ENCODE results near the gene FAM111A. TPM values are rescaled to one million over a fixed set of nuclear protein-coding genes. Genes with fewer than 3 reads are reported as not detected.

FAM111A gene
- total RNA-seq, 5 donors from 2014 or later (not counting 1 experiment from before 2014, with no cell fraction given): 75.9 to 90.2 (median 78.9) TPM

DNA sequence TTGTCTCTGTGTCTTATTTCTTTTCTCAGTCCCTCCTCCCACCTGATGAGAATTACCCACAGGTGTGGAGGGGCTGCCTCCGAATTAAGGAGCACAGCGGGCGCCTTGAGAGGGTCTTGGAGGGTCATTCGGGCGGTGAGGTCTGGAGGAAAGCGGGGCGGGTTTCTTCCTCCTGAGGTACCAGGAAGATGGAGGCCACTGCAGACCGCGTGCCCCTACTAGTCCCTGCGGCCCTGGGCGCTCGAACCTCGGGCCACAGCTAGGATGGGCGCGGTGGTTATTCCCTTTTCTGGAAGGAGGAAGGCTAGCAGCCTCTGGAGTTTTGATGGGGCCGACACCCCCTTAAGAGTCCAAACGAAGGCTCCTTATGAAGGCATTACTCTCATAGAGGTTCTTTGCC lies 5.5 kb upstream of the FAM111A start:
- Mint-ChIP-seq H3K27ac (no peak overlapping the region), H3K9me3 (no peaks in the 10 kb centered on the region), H3K27me3 (no peaks in the 10 kb centered on the region), H3K36me3 (peaks cover 38% of the 10 kb centered on the region), H3K4me1 (peaks cover 22 to 26% (median 23%) of the 10 kb centered on the region in 3 donors), H3K4me3 (no peak overlapping the region)
- H3K4me1 ChIP-seq (ENCODE audit: control insufficient read depth in 1 of 2, extremely low read depth in 1 of 2, insufficient read depth in 2 of 2, low read length in 2 of 2): peaks cover 7 to 8% of the 10 kb centered on the region in 2 experiments
- DNase-seq (no peak), ATAC-seq (replicated peaks in 1 of 4) (no peak)
- H3K27ac ChIP-seq (ENCODE audit: low read length): no peak overlapping the region
- no peaks in the 10 kb centered on the region for H3K9me3 ChIP-seq
- 95% methylated on average over 11 of the region's 17 CpGs for WGBS (ENCODE audit: insufficient coverage)
- H3K4me3 ChIP-seq (ENCODE audit: control insufficient read depth in 1 of 2, extremely low read depth in 1 of 2, low read length in 1 of 2): no peak overlapping the region
- peaks cover 0 to 28% of the 10 kb centered on the region in 2 donors for H3K36me3 ChIP-seq (ENCODE audit: control insufficient read depth in 2 of 2, extremely low read depth in 1 of 2, insufficient read depth in 1 of 2, low read length in 1 of 2)
- POLR2A ChIA-PET: no interaction called here
- no peaks in the 10 kb centered on the region for H3K27me3 ChIP-seq (replicated peaks in 1 of 2; ENCODE audit: control insufficient read depth in 2 of 2, extremely low read depth in 1 of 2, insufficient read depth in 2 of 2, low read length in 1 of 2)
- CTCF ChIA-PET: interaction anchor here in 1 of 2 donors (1.0 kb wide), 1 partner anchor 79 kb away, joined by 3 read pairs; no protein-coding TSS in a partner anchor

- CTCF ChIA-PET: no interaction called here
- no peaks in the 10 kb centered on the region for H3K27me3 Mint-ChIP-seq
- H3K36me3 ChIP-seq (ENCODE audit: control insufficient read depth in 2 of 2, extremely low read depth in 1 of 2, insufficient read depth in 1 of 2, low read length in 1 of 2): peaks cover 0 to 18% of the 10 kb centered on the region in 2 donors
- H3K9me3 Mint-ChIP-seq: no peaks in the 10 kb centered on the region
- no peaks in the 10 kb centered on the region for H3K27me3 ChIP-seq (replicated peaks in 1 of 2; ENCODE audit: control insufficient read depth in 2 of 2, extremely low read depth in 1 of 2, insufficient read depth in 2 of 2, low read length in 1 of 2)
- POLR2A ChIA-PET: interaction anchor here in 1 of 2 donors (0.7 kb wide), 1 partner anchor 571 kb away, joined by 3 read pairs; no protein-coding TSS in a partner anchor
- ATAC-seq (replicated peaks in 1 of 4) (no peak), DNase-seq (no peak)
- no peak overlapping the region for H3K4me3 ChIP-seq (ENCODE audit: control insufficient read depth in 1 of 2, extremely low read depth in 1 of 2, low read length in 1 of 2)
- WGBS (ENCODE audit: insufficient coverage): no CpG with 5 or more reads among the region's 2 CpGs
- peaks cover 33 to 38% (median 37%) of the 10 kb centered on the region in 3 donors for H3K4me1 Mint-ChIP-seq
- H3K9me3 ChIP-seq: no peaks in the 10 kb centered on the region
- no peak overlapping the region for H3K27ac ChIP-seq (ENCODE audit: low read length)
- no peak overlapping the region for H3K27ac Mint-ChIP-seq
- H3K4me1 ChIP-seq (ENCODE audit: control insufficient read depth in 1 of 2, extremely low read depth in 1 of 2, insufficient read depth in 2 of 2, low read length in 2 of 2): peaks cover 10 to 15% of the 10 kb centered on the region in 2 experiments
- H3K4me3 Mint-ChIP-seq: no peak overlapping the region
- peaks cover 23% of the 10 kb centered on the region for H3K36me3 Mint-ChIP-seq
Observed at GRCh38 chr11:59138643-59139042, 4.0 kb upstream of the FAM111A start.

DNA sequence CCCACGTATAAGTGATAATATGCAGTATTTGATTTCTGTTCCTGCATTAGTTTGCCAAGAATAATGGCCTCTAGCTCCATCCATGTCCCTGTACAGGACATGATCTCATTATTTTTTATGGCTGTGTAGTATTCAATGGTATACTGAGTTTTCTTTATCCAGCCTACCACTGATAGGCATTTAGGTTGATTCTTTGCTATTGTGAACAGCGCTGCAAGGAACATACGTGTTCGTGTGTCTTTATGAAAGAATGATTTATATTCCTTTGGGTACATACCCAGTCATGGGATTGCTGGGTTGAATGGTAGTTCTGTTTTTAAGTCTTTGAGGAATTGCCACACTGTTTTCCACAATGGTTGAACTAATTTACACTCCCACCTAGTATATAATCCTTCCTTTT lies 1.5 kb upstream of the FAM111A start:
- peaks cover 13% of the 10 kb centered on the region for H3K36me3 Mint-ChIP-seq
- H3K36me3 ChIP-seq (ENCODE audit: control insufficient read depth in 2 of 2, extremely low read depth in 1 of 2, insufficient read depth in 1 of 2, low read length in 1 of 2): peaks cover 0 to 15% of the 10 kb centered on the region in 2 donors
- H3K4me1 ChIP-seq (ENCODE audit: control insufficient read depth in 1 of 2, extremely low read depth in 1 of 2, insufficient read depth in 2 of 2, low read length in 2 of 2): peaks cover 22 to 26% of the 10 kb centered on the region in 2 experiments
- ChIA-PET CTCF (interaction anchor here (1.4 to 2.6 kb wide), 6 partner anchors 12 to 88 kb away, joined by 3 to 9 read pairs (median 6); partner anchors contain the start of gene DTX4 (in 1 of the 2)), POLR2A (interaction anchor here in 1 of 2 donors (0.6 kb wide), 1 partner anchor 41 kb away, joined by 5 read pairs; no protein-coding TSS in a partner anchor)
- WGBS (ENCODE audit: insufficient coverage): no CpG with 5 or more reads among the region's 4 CpGs
- peak overlapping the region; percentile 92 to 95 for H3K27ac Mint-ChIP-seq
- H3K9me3 ChIP-seq: no peaks in the 10 kb centered on the region
- no peaks in the 10 kb centered on the region for H3K9me3 Mint-ChIP-seq
- no peaks in the 10 kb centered on the region for H3K27me3 Mint-ChIP-seq
- DNase-seq (no peak), ATAC-seq (replicated peaks in 1 of 4) (no peak)
- peaks cover 45 to 54% (median 48%) of the 10 kb centered on the region in 3 donors for H3K4me1 Mint-ChIP-seq
- no peaks in the 10 kb centered on the region for H3K27me3 ChIP-seq (replicated peaks in 1 of 2; ENCODE audit: control insufficient read depth in 2 of 2, extremely low read depth in 1 of 2, insufficient read depth in 2 of 2, low read length in 1 of 2)
- peak overlapping the region; percentile 93 to 97 (median 97) for H3K4me3 Mint-ChIP-seq
- no peak overlapping the region for H3K27ac ChIP-seq (ENCODE audit: low read length)
- H3K4me3 ChIP-seq (ENCODE audit: control insufficient read depth in 1 of 2, extremely low read depth in 1 of 2, low read length in 1 of 2): no peak overlapping the region

DNA sequence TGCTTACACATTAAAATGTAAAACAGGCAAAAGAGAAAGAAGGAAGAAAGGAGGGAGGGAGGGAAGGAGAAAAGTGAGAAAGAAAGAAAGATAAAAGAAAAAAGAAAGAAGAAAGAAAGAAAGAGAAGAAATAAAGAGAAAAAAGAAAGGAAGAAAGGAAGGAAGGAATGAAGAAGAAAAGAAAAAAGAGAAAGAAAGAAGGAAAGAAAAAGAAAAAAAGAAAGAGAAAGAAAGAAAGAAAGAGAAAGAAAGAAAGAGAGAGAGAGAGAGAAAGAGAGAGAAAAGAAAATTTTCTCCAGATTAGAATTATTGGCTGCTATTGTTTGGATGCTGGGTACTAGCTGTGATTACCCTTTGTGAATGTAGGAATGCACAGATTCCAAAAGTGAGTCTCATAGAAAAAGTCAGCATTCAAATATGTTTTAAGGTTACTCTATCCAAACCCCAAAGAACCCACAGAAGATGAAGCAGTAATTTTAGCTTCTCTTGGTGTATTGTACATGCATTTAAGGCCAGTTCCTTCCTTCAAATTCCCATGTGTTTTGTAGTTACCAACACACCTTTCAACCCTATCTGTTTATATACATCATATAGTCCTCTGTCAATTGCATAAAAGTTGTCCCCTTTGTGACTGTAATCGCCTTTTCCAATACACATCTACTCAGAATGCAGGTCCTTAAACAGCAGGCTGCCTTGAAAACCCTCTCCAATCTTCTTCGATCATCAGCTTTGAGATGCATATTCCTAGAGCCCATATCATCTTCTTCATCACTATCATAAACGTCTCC lies 789 bp upstream of the FAM111A start:
- Mint-ChIP-seq H3K36me3 (peaks cover 15% of the 10 kb centered on the region), H3K9me3 (no peaks in the 10 kb centered on the region), H3K4me3 (peak overlapping the region; percentile 93 to 97 (median 97)), H3K4me1 (peaks cover 46 to 51% (median 48%) of the 10 kb centered on the region in 3 donors), H3K27ac (peak overlapping the region; percentile 92 to 95), H3K27me3 (no peaks in the 10 kb centered on the region)
- 0% methylated on average over 1 of the region's 3 CpGs for WGBS (ENCODE audit: insufficient coverage)
- H3K36me3 ChIP-seq (ENCODE audit: control insufficient read depth in 2 of 2, extremely low read depth in 1 of 2, insufficient read depth in 1 of 2, low read length in 1 of 2): peaks cover 0 to 16% of the 10 kb centered on the region in 2 donors
- H3K4me1 ChIP-seq (ENCODE audit: control insufficient read depth in 1 of 2, extremely low read depth in 1 of 2, insufficient read depth in 2 of 2, low read length in 2 of 2): peaks cover 21 to 26% of the 10 kb centered on the region in 2 experiments
- ATAC-seq (replicated peaks in 1 of 4) (peak; percentile 1 to 3 (median 1)), DNase-seq (no peak)
- POLR2A ChIA-PET: no interaction called here
- no peaks in the 10 kb centered on the region for H3K9me3 ChIP-seq
- peak overlapping the region; percentile 77 to 87 for H3K4me3 ChIP-seq (ENCODE audit: control insufficient read depth in 1 of 2, extremely low read depth in 1 of 2, low read length in 1 of 2)
- CTCF ChIA-PET: interaction anchor here (0.6 to 2.7 kb wide), 7 partner anchors 12 to 663 kb away, joined by 3 to 29 read pairs (median 6); partner anchors contain the start of gene DTX4 (in 1 of the 2)
- H3K27ac ChIP-seq (ENCODE audit: low read length): peak overlapping the region; percentile 93
- H3K27me3 ChIP-seq (replicated peaks in 1 of 2; ENCODE audit: control insufficient read depth in 2 of 2, extremely low read depth in 1 of 2, insufficient read depth in 2 of 2, low read length in 1 of 2): no peaks in the 10 kb centered on the region

DNA sequence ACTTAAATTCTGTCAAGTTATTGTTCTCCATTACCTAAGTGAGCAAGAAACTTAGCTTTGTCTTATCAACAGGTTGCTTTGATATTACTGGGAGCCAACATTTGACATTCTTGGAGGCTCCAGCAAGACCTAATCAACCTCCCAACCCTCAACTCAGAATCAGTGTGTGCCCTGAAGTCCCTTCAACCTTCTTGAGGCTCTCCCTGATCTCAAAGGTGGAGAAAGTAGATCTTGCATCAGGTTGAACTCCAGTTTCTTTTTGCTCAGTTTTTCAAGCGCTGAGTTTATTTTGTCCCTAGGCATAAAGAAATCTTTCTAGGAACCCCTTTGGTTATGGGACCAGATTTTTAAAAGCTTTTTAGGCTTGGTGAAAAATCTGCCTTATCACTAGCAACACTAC lies 1.4 kb downstream of the FAM111A start:
- peak overlapping the region; percentile 93 for H3K27ac ChIP-seq (ENCODE audit: low read length)
- Mint-ChIP-seq H3K27me3 (no peaks in the 10 kb centered on the region), H3K27ac (peak overlapping the region; percentile 92 to 95), H3K9me3 (no peaks in the 10 kb centered on the region), H3K4me1 (peaks cover 51 to 64% (median 52%) of the 10 kb centered on the region in 3 donors), H3K4me3 (peak overlapping the region; percentile 93 to 97 (median 97)), H3K36me3 (peaks cover 22% of the 10 kb centered on the region)
- peak overlapping the region; percentile 77 to 87 for H3K4me3 ChIP-seq (ENCODE audit: control insufficient read depth in 1 of 2, extremely low read depth in 1 of 2, low read length in 1 of 2)
- DNase-seq (peak in 1 of 35 experiments; percentile 23), ATAC-seq (replicated peaks in 1 of 4) (no peak)
- H3K9me3 ChIP-seq: no peaks in the 10 kb centered on the region
- peaks cover 21 to 26% of the 10 kb centered on the region in 2 experiments for H3K4me1 ChIP-seq (ENCODE audit: control insufficient read depth in 1 of 2, extremely low read depth in 1 of 2, insufficient read depth in 2 of 2, low read length in 2 of 2)
- no peaks in the 10 kb centered on the region for H3K27me3 ChIP-seq (replicated peaks in 1 of 2; ENCODE audit: control insufficient read depth in 2 of 2, extremely low read depth in 1 of 2, insufficient read depth in 2 of 2, low read length in 1 of 2)
- H3K36me3 ChIP-seq (ENCODE audit: control insufficient read depth in 2 of 2, extremely low read depth in 1 of 2, insufficient read depth in 1 of 2, low read length in 1 of 2): peaks cover 0 to 19% of the 10 kb centered on the region in 2 donors
- ChIA-PET CTCF (interaction anchor here (0.6 to 2.7 kb wide), 9 partner anchors 8 to 1500 kb away, joined by 3 to 29 read pairs (median 5); partner anchors contain the start of gene DTX4 (in 1 of the 2)), POLR2A (no interaction called here)
- no CpG with 5 or more reads among the region's 1 CpG for WGBS (ENCODE audit: insufficient coverage)

DNA sequence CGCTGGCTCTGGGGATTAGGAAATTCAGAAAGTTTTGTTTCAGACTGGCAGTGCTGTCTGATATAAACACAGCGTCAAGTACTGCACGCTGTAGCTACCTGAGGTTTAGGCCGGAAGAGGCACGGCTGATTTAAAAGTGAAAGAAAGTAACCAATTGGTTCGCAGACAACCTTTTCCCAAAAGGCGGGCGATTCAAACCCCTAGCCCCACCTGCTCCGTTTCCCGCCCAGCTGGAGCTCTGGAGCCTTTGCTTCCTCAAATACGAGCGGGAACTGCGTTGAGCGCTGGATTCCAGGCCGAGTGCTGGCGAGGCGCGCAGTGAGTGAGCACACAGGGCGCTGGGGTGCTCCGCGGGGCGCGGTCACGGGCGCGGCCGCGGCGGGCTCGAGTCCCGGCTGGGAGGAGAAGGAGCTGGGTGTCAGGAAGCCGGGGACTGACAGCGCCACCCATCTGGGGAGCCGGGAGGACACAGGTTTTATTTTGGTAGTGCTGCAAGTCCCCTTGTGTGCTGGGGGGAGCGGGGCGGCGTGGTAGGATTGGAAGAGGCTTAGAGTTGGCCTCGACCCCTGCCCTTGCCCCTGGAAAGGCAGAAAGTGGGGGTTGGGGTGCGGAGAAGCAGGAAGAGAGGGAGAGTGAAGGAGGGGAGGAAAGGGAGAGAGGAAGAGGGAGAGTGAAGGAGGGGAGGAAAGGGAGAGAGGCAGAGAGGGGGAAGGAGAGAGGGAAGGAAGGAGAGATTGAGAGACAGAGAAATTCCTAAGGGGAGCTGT lies 2.1 kb downstream of the FAM111A start:
- POLR2A ChIA-PET: no interaction called here
- H3K4me1 ChIP-seq (ENCODE audit: control insufficient read depth in 1 of 2, extremely low read depth in 1 of 2, insufficient read depth in 2 of 2, low read length in 2 of 2): peaks cover 21 to 26% of the 10 kb centered on the region in 2 experiments

More for the DNA sequence above, 2.1 kb downstream of the FAM111A start:
- Mint-ChIP-seq H3K27me3 (no peaks in the 10 kb centered on the region), H3K4me3 (peak overlapping the region; percentile 93 to 97 (median 97)), H3K9me3 (no peaks in the 10 kb centered on the region), H3K36me3 (peaks cover 27% of the 10 kb centered on the region), H3K4me1 (peaks cover 51 to 65% (median 52%) of the 10 kb centered on the region in 3 donors), H3K27ac (peak overlapping the region; percentile 92 to 95)
- Histone ChIP-seq H3K27me3 (replicated peaks in 1 of 2; ENCODE audit: control insufficient read depth in 2 of 2, extremely low read depth in 1 of 2, insufficient read depth in 2 of 2, low read length in 1 of 2) (no peaks in the 10 kb centered on the region), H3K27ac (ENCODE audit: low read length) (peak overlapping the region; percentile 93), H3K4me3 (ENCODE audit: control insufficient read depth in 1 of 2, extremely low read depth in 1 of 2, low read length in 1 of 2) (peak overlapping the region; percentile 87 to 90), H3K9me3 (no peaks in the 10 kb centered on the region), H3K36me3 (ENCODE audit: control insufficient read depth in 2 of 2, extremely low read depth in 1 of 2, insufficient read depth in 1 of 2, low read length in 1 of 2) (peaks cover 0 to 18% of the 10 kb centered on the region in 2 donors)
- DNase-seq (peak; percentile 22 to 88 (median 59)), ATAC-seq (replicated peaks in 1 of 4) (peak; percentile 53 to 64 (median 57))
- CTCF ChIA-PET: interaction anchor here (0.6 to 2.7 kb wide), 9 partner anchors 8 to 87 kb away, joined by 3 to 29 read pairs (median 5); partner anchors contain the start of gene DTX4 (in 1 of the 2)
- under 1% methylated on average over 38 of the region's 39 CpGs for WGBS (ENCODE audit: insufficient coverage)

All from T-cell (primary cell).